H9 (cell line): ENCODE data around the gene PTPRK. TPM values are rescaled to one million over a fixed set of nuclear protein-coding genes. Genes with fewer than 3 reads are reported as not detected.

Source experiments
- DNase-seq: peaks from one replicate; pipeline ENCODE4 v3.0.0-alpha.2; 2017
- H2AFZ ChIP-seq: one replicate; pipeline ENCODE4 v1.6.1; 2013; ENCODE audit warnings: mild to moderate bottlenecking, low read length, control low read depth, moderate library complexity
- H2AK5ac ChIP-seq: 2 replicates; pipeline ENCODE4 v1.6.1; 2013; ENCODE audit warnings: low read length, control low read depth, mixed read lengths; ENCODE audit not compliant: insufficient read length
- H2BK120ac ChIP-seq: one replicate; pipeline ENCODE4 v1.6.1; 2013; ENCODE audit warnings: low read depth, mild to moderate bottlenecking, low read length, control low read depth, inconsistent platforms; ENCODE audit not compliant: poor library complexity, severe bottlenecking
- H2BK12ac ChIP-seq: 2 replicates; pipeline ENCODE4 v1.6.1; 2013; ENCODE audit warnings: low read length, control low read depth, mixed read lengths, low read depth; ENCODE audit not compliant: insufficient read length
- H2BK15ac ChIP-seq: 2 replicates; pipeline ENCODE4 v1.6.1; 2013; ENCODE audit warnings: low read depth, low read length, control low read depth
- H2BK20ac ChIP-seq: one replicate; pipeline ENCODE4 v1.6.1; 2013; ENCODE audit warnings: low read depth, mild to moderate bottlenecking, low read length, control low read depth, inconsistent platforms; ENCODE audit not compliant: poor library complexity, severe bottlenecking
- H2BK5ac ChIP-seq: 2 replicates; pipeline ENCODE4 v1.6.1; 2013; ENCODE audit warnings: low read length, control low read depth, mixed read lengths; ENCODE audit not compliant: insufficient read length
- H3K14ac ChIP-seq: 2 replicates; pipeline ENCODE4 v1.6.1; 2013; ENCODE audit warnings: low read length, control low read depth; ENCODE audit not compliant: insufficient read depth
- H3K18ac ChIP-seq: 2 replicates; pipeline ENCODE4 v1.6.1; 2013; ENCODE audit warnings: low read depth, mild to moderate bottlenecking, mixed read lengths, low read length, control low read depth; ENCODE audit not compliant: insufficient read length
- H3K23ac ChIP-seq: 2 replicates; pipeline ENCODE4 v1.6.1; 2013; ENCODE audit warnings: low read length, control low read depth, mixed read lengths, low read depth; ENCODE audit not compliant: insufficient read length
- H3K23me2 ChIP-seq: 2 replicates; pipeline ENCODE4 v1.6.1; 2013; ENCODE audit warnings: low read depth, mild to moderate bottlenecking, mixed read lengths, low read length, control low read depth; ENCODE audit not compliant: insufficient read length, poor library complexity, severe bottlenecking
- H3K27ac ChIP-seq: 2 replicates; pipeline ENCODE4 v1.5.1; 2013; ENCODE audit warnings: low read length, control low read depth, mixed read lengths, low read depth; ENCODE audit not compliant: insufficient read length
- H3K27me3 ChIP-seq: 2 replicates; pipeline ENCODE4 v1.6.1; 2013; ENCODE audit warnings: low read length, control low read depth, inconsistent platforms; ENCODE audit not compliant: insufficient read depth
- H3K4ac ChIP-seq: 2 replicates; pipeline ENCODE4 v1.6.1; 2013; ENCODE audit warnings: low read depth, mild to moderate bottlenecking, control low read depth, inconsistent platforms, low read length, moderate library complexity
- H3K4me1 ChIP-seq: 2 replicates; pipeline ENCODE4 v1.6.1; 2013; ENCODE audit warnings: low read length, control low read depth, inconsistent platforms; ENCODE audit not compliant: insufficient read depth
- H3K4me2 ChIP-seq: 2 replicates; pipeline ENCODE4 v1.6.1; 2013; ENCODE audit warnings: low read length, control low read depth, mixed read lengths; ENCODE audit not compliant: insufficient read length, insufficient read depth
- H3K56ac ChIP-seq: 2 replicates; pipeline ENCODE4 v1.6.1; 2013; ENCODE audit warnings: low read depth, mild to moderate bottlenecking, mixed read lengths, low read length, control low read depth; ENCODE audit not compliant: insufficient read length
- H3K79me1 ChIP-seq: 2 replicates; pipeline ENCODE4 v1.6.1; 2013; ENCODE audit warnings: low read depth, mild to moderate bottlenecking, moderate library complexity, low read length, control low read depth, inconsistent platforms; ENCODE audit not compliant: insufficient read depth, poor library complexity, severe bottlenecking
- H3K79me2 ChIP-seq: 2 replicates; pipeline ENCODE4 v1.6.1; 2013; ENCODE audit warnings: low read length, control low read depth, inconsistent platforms; ENCODE audit not compliant: insufficient read depth
- H3K9ac ChIP-seq: 2 replicates; pipeline ENCODE4 v1.6.1; 2013; ENCODE audit warnings: low read length, control low read depth, mixed read lengths; ENCODE audit not compliant: insufficient read length; ENCODE audit errors: extremely low read depth
- H3K9me3 ChIP-seq: one replicate; pipeline ENCODE4 v1.6.1; 2013; ENCODE audit warnings: low read depth, low read length, inconsistent platforms; ENCODE audit not compliant: control insufficient read depth
- H3T11ph ChIP-seq: one replicate; pipeline ENCODE4 v1.6.1; 2013; ENCODE audit warnings: mild to moderate bottlenecking, low read length, control low read depth, inconsistent platforms
- H4K20me1 ChIP-seq: one replicate; pipeline ENCODE4 v1.6.1; 2013; ENCODE audit not compliant: control insufficient read depth, insufficient read length, insufficient read depth
- H4K5ac ChIP-seq: 2 replicates; pipeline ENCODE4 v1.6.1; 2013; ENCODE audit warnings: low read depth, mild to moderate bottlenecking, mixed read lengths, low read length, control low read depth; ENCODE audit not compliant: insufficient read length
- H4K8ac ChIP-seq: replicated peaks from 2 replicates; pipeline ENCODE4 v1.6.1; 2013; ENCODE audit warnings: low read length, control low read depth, mixed read lengths, low read depth; ENCODE audit not compliant: insufficient read length
- H4K91ac ChIP-seq: 2 replicates; pipeline ENCODE4 v1.6.1; 2013; ENCODE audit warnings: low read depth, mild to moderate bottlenecking, moderate library complexity, mixed read lengths, low read length, control low read depth; ENCODE audit not compliant: insufficient read length
- H3K27ac Mint-ChIP-seq, 3 experiments: 2 replicates in 2 of 3; 3 replicates in 1 of 3; pipeline ENCODE4 v1.8.0; 2020 to 2021; ENCODE audit warnings: mixed read lengths in 3 of 3, mild to moderate bottlenecking in 1 of 3, moderate library complexity in 1 of 3
- H3K27me3 Mint-ChIP-seq: 2 replicates; pipeline ENCODE4 v1.8.0; 2021; ENCODE audit warnings: low read depth, mild to moderate bottlenecking, moderate library complexity, mixed read lengths
- H3K36me3 Mint-ChIP-seq, 3 experiments: 2 replicates in 2 of 3; 3 replicates in 1 of 3; pipeline ENCODE4 v1.8.0; 2020 to 2021; ENCODE audit warnings: low read depth in 3 of 3, mixed read lengths in 3 of 3; ENCODE audit not compliant: insufficient read depth in 1 of 3
- H3K4me1 Mint-ChIP-seq, 2 experiments: 2 replicates each; pipeline ENCODE4 v1.8.0; 2020; ENCODE audit warnings: mixed read lengths in 2 of 2
- H3K4me3 Mint-ChIP-seq, 2 experiments: 2 replicates in 1 of 2; 3 replicates in 1 of 2; pipeline ENCODE4 v1.8.0; 2020 to 2021; ENCODE audit warnings: mild to moderate bottlenecking in 2 of 2, mixed read lengths in 2 of 2, moderate library complexity in 1 of 2
- H3K9me3 Mint-ChIP-seq, 2 experiments: 2 replicates in 1 of 2; 3 replicates in 1 of 2; pipeline ENCODE4 v1.8.0; 2020; ENCODE audit warnings: mild to moderate bottlenecking in 2 of 2, mixed read lengths in 2 of 2, moderate library complexity in 1 of 2
- CTCF ChIP-seq: fragments of 200-600 bp; sonication (generic); conservative IDR thresholded peaks from 3 replicates; pipeline ENCODE4 v1.8.0; 2021; ENCODE audit warnings: antibody characterized with exemption, mild to moderate bottlenecking
- WGBS: extraction: QIAGEN DNeasy Blood & Tissue Kit; methylation state at CpG from one replicate; pipeline ENCODE4 v1.1.7; 2013; ENCODE audit warnings: missing lambda C conversion rate, low lambda C conversion rate, mixed read lengths; ENCODE audit not compliant: insufficient read length; ENCODE audit errors: extremely low coverage; 5-methylcytosine and 5-hydroxymethylcytosine counted together
- total RNA-seq: library from RNA; stranded (reverse); gene quantifications from 2 replicates; pipeline ENCODE4 v1.2.1, GENCODE V29; 2021

The PTPRK gene
- total RNA-seq, 1 experiment from 2014 or later, result 47.9 TPM

GRCh38 chr6:128098000-128098581, 422.3 kb downstream of the PTPRK start:
- Histone ChIP-seq H3K23ac (no peak overlapping the region), H3K4me1 (no peaks in the 10 kb centered on the region), H3K4me2 (no peak overlapping the region), H4K91ac (no peak overlapping the region), H3K27ac (no peak overlapping the region), H3K56ac (no peak overlapping the region), H3K9ac (no peak overlapping the region), H2AK5ac (no peak overlapping the region), H3K27me3 (no peaks in the 10 kb centered on the region), H2BK5ac (no peak overlapping the region), H3T11ph (no peak overlapping the region), H4K20me1 (no peaks in the 10 kb centered on the region), H3K14ac (no peak overlapping the region), H2BK15ac (no peak overlapping the region), H2BK120ac (no peak overlapping the region), H4K8ac (no peak overlapping the region), H3K23me2 (no peaks in the 10 kb centered on the region), H3K79me1 (no peaks in the 10 kb centered on the region), H4K5ac (no peak overlapping the region), H3K79me2 (no peaks in the 10 kb centered on the region), H3K18ac (no peak overlapping the region), H3K9me3 (no peaks in the 10 kb centered on the region), H2BK20ac (no peak overlapping the region), H2BK12ac (no peak overlapping the region), H3K4ac (no peak overlapping the region), H2AFZ (no peak overlapping the region)
- Mint-ChIP-seq H3K4me3 (no peak overlapping the region), H3K27ac (peak overlapping the region in 1 of 3 experiments; percentile 50; a peak in 1 of 7 replicates), H3K9me3 (no peaks in the 10 kb centered on the region; a peak in 1 of 5 replicates), H3K36me3 (no peaks in the 10 kb centered on the region), H3K4me1 (peaks cover 3% of the 10 kb centered on the region in 2 experiments; a peak in 1 of 4 replicates), H3K27me3 (no peaks in the 10 kb centered on the region)
- no peak for TF ChIP-seq CTCF
- no CpG with 5 or more reads among the region's 2 CpGs for WGBS
- DNase-seq, result no peak
